GM12878 (cell line): Measurements from ENCODE around the gene TCF23. TPM values are rescaled to one million over a fixed set of nuclear protein-coding genes. Genes with fewer than 3 reads are reported as not detected.
A peak's percentile ranks its signal among the peaks of the same experiment; 100 is the strongest.

Source experiments
- ATAC-seq: fragments of 200-7000 bp; cut with Tn5 transposase; 3 replicates; pipeline ENCODE4 v1.9.1; 2020; ENCODE audit warnings: mild to moderate bottlenecking, moderate library complexity
- BruUV-seq: library from RNA; stranded (reverse); fragments of 400-500 nt; replicated peaks from 2 replicates; lab custom pipeline; 2021; lab: Mats Ljungman, UMichigan
- CTCF ChIA-PET: fragments of 300-600 bp; sonication (Branson Sonifier 250); formaldehyde crosslinking; extraction: SDS; loops from one replicate; lab custom pipeline; 2021; ENCODE audit warnings: inconsistent platforms; lab: Yijun Ruan, JAX
- POLR2A ChIA-PET: fragments of 350-600 bp; formaldehyde crosslinking; extraction: SDS; loops from one replicate; lab custom pipeline; 2021; ENCODE audit warnings: inconsistent platforms; lab: Charles Lee
- RAD21 ChIA-PET: fragments of 300-600 bp; sonication (Branson Sonifier 250); formaldehyde crosslinking; loops from one replicate; lab custom pipeline; 2023; ENCODE audit warnings: antibody characterized with exemption; ENCODE audit not compliant: unreplicated experiment; lab: Charles Lee
- SMC1A ChIA-PET: fragments of 300-600 bp; sonication (Branson Sonifier 250); formaldehyde crosslinking; loops from one replicate; lab custom pipeline; 2023; ENCODE audit not compliant: unreplicated experiment, uncharacterized antibody; lab: Charles Lee
- DNase-seq: peaks from one replicate; pipeline ENCODE4 v3.0.0-alpha.2; 2011; ENCODE audit warnings: low read depth, low spot score
- FAIRE-seq: peaks from 3 replicates; lab custom pipeline; 2011; peaks lifted over from hg19 to GRCh38; lab: Jason Lieb, UNC
- H2AFZ ChIP-seq: 2 replicates; pipeline ENCODE4 v1.6.0; 2011; ENCODE audit warnings: low read depth, low read length, control low read depth; ENCODE audit not compliant: control insufficient read depth
- H3K27ac ChIP-seq: 2 replicates; pipeline ENCODE4 v1.5.1; 2011; ENCODE audit warnings: control low read depth; ENCODE audit not compliant: control insufficient read depth, insufficient read depth
- H3K27me3 ChIP-seq, 2 experiments: replicated peaks in 1 of 2; 2 replicates each; pipeline versions ENCODE4 v1.6.0 to v1.6.1; 2011; ENCODE audit warnings: low read length in 1 of 2; ENCODE audit not compliant: control insufficient read depth in 2 of 2, insufficient read depth in 2 of 2
- H3K36me3 ChIP-seq, 2 experiments: 2 replicates each; pipeline ENCODE4 v1.5.1; 2011; ENCODE audit warnings: low read length in 1 of 2; ENCODE audit not compliant: control insufficient read depth in 2 of 2, insufficient read depth in 2 of 2
- H3K4me1 ChIP-seq: 2 replicates; pipeline ENCODE4 v1.6.1; 2011; ENCODE audit warnings: mild to moderate bottlenecking, low read length, moderate library complexity, mixed read lengths; ENCODE audit not compliant: control insufficient read depth, insufficient read depth
- H3K4me2 ChIP-seq: 2 replicates; pipeline ENCODE4 v1.6.0; 2011; ENCODE audit warnings: control low read depth; ENCODE audit not compliant: control insufficient read depth, insufficient read depth
- H3K4me3 ChIP-seq: fragments of 200-600 bp; sonication (generic); 2 replicates; pipeline ENCODE4 v1.5.1; 2016
- H3K79me2 ChIP-seq: 2 replicates; pipeline ENCODE4 v1.6.0; 2011; ENCODE audit warnings: low read length; ENCODE audit not compliant: control insufficient read depth, insufficient read depth
- H3K9ac ChIP-seq: 2 replicates; pipeline ENCODE4 v1.8.0; 2011; ENCODE audit warnings: low read length, control low read depth, mixed read lengths; ENCODE audit not compliant: control insufficient read depth, insufficient read depth
- H3K9me3 ChIP-seq: replicated peaks from 3 replicates; pipeline ENCODE4 v1.5.1; 2011; ENCODE audit warnings: mild to moderate bottlenecking, low read length; ENCODE audit not compliant: control insufficient read depth, insufficient read depth
- H4K20me1 ChIP-seq: 2 replicates; pipeline ENCODE4 v1.6.0; 2011; ENCODE audit not compliant: control insufficient read depth, insufficient read depth
- BRCA1 ChIP-seq: IDR thresholded peaks from 2 replicates; pipeline ENCODE4 v1.6.1; 2011; ENCODE audit warnings: low read depth, low read length, improper control_type of control experiment
- EED ChIP-seq: sonication (generic); IDR thresholded peaks from 2 replicates; pipeline ENCODE4 v1.6.1; 2016; ENCODE audit warnings: antibody characterized with exemption, low read depth
- NFYA ChIP-seq: IDR thresholded peaks from 2 replicates; pipeline ENCODE4 v1.6.1; 2011; ENCODE audit warnings: low read depth, mild to moderate bottlenecking, low read length, improper control_type of control experiment, borderline replicate concordance
- NKRF ChIP-seq: fragments of 450-650 bp; conservative IDR thresholded peaks from 2 replicates; pipeline ENCODE4 v1.6.1; 2017; ENCODE audit warnings: mild to moderate bottlenecking, moderate library complexity
- PML ChIP-seq: IDR thresholded peaks from 2 replicates; pipeline ENCODE4 v1.6.1; 2012; ENCODE audit warnings: low read length, inconsistent platforms
- POLR2A ChIP-seq: IDR thresholded peaks from 2 replicates; pipeline ENCODE4 v1.6.1; 2011; ENCODE audit warnings: low read depth, mild to moderate bottlenecking, low read length
- POU2F2 ChIP-seq: IDR thresholded peaks from 3 replicates; pipeline ENCODE4 v1.6.1; 2011; ENCODE audit warnings: low read depth, mild to moderate bottlenecking, low read length, borderline replicate concordance
- ZNF207 ChIP-seq: fragments of 450-650 bp; IDR thresholded peaks from 2 replicates; pipeline ENCODE4 v1.6.1; 2014; ENCODE audit warnings: antibody characterized with exemption, mild to moderate bottlenecking, borderline replicate concordance
- WGBS: methylation state at CpG from one replicate; pipeline ENCODE4 v1.1.6; 2016; ENCODE audit warnings: low lambda C conversion rate; ENCODE audit not compliant: insufficient replicate concordance, insufficient coverage; ENCODE audit errors: missing lambda C conversion rate; 5-methylcytosine and 5-hydroxymethylcytosine counted together
- in situ Hi-C: fragments of 300-500 bp; cut with MboI; formaldehyde crosslinking; loops from 9 replicates; pipeline ENCODE4 v1.14.3; 2018; ENCODE audit warnings: mixed read lengths
- intact Hi-C: fragments of 100-400 bp; cut with micrococcal nuclease; formaldehyde crosslinking; loops from one replicate; pipeline ENCODE4 v1.14.2; 2022; ENCODE audit not compliant: unreplicated experiment
- polyA plus RNA-seq, 11 experiments: library from polyadenylated mRNA; depleted of rRNA in 4 of 11; unstranded in 6 of 11; stranded (reverse) in 5 of 11; fragments of >200 nt; fragmentation: Nextera tagmentation in 4 of 11; fragmentation: Illumina TruSeq in 1 of 11; extraction: Ambion mirVana in 4 of 11; extraction: Trizol in 1 of 11; gene quantifications; 1 replicate in 1 of 11; 2 replicates in 10 of 11; pipeline versions ENCODE4 v1.2.1 to v1.2.3, GENCODE V29; 2011 to 2016; ENCODE audit warnings: inconsistent platforms in 2 of 11, missing spikeins in 2 of 11, low read depth in 1 of 11
- total RNA-seq, 4 experiments: library from RNA; depleted of rRNA in 3 of 4; stranded (reverse); fragments of >200 nt in 3 of 4; fragmentation: Illumina TruSeq in 1 of 4; extraction: Trizol in 1 of 4; gene quantifications; 2 replicates each; pipeline versions ENCODE4 v1.2.1 to v1.2.3, GENCODE V29; 2013 to 2021

TCF23 gene
- total and polyA plus RNA-seq, 10 of the 15 experiments (the other 5 are each of a cell fraction or from before 2014, with no cell fraction given) = not detected

GRCh38 chr2:27130396-27130795 is 18.4 kb upstream of the TCF23 start:
- DNase-seq = no peak
- Histone ChIP-seq H3K4me2 (no peak overlapping the region), H3K36me3 (peaks cover 10 to 17% of the 10 kb centered on the region in 2 experiments), H3K27ac (no peak overlapping the region), H3K9me3 (no peaks in the 10 kb centered on the region), H3K4me3 (no peak overlapping the region), H2AFZ (no peak overlapping the region), H3K79me2 (peaks cover 19% of the 10 kb centered on the region), H3K9ac (no peak overlapping the region), H4K20me1 (no peaks in the 10 kb centered on the region), H3K27me3 (no peaks in the 10 kb centered on the region), H3K4me1 (peaks cover 8% of the 10 kb centered on the region)
- in situ Hi-C loops (no loop called here), intact Hi-C loops (loop anchor here (5.0 kb wide), 1 partner anchor 52 kb away; no protein-coding TSS in a partner anchor)
- RAD21 ChIA-PET = no interaction called here
- CTCF ChIA-PET = no interaction called here
- SMC1A ChIA-PET = no interaction called here
- FAIRE-seq = no peak
- TF ChIP-seq EED = no peak
- TF ChIP-seq POLR2A = 0 out of 2 replicates have a peak, but pooled peaks have one; percentile 23
- POLR2A ChIA-PET = no interaction called here
- WGBS = 87% methylated on average over 10 of the region's 10 CpGs
- ATAC-seq = no peak
- no TSS peak for BruUV-seq

- H3K4me2 ChIP-seq = no peak overlapping the region
- no peak for FAIRE-seq
- ATAC-seq = no peak
- no TSS peak for BruUV-seq
- in situ Hi-C loops (no loop called here), intact Hi-C loops (loop anchor here (5.0 kb wide), 1 partner anchor 51 kb away; no protein-coding TSS in a partner anchor)
- no peak overlapping the region for H3K27ac ChIP-seq
- ChIA-PET RAD21 (no interaction called here), SMC1A (interaction anchor here (1.5 kb wide), 1 partner anchor 34 kb away, joined by 4 read pairs; no protein-coding TSS in a partner anchor), POLR2A (no interaction called here), CTCF (interaction anchor here (1.4 kb wide), 1 partner anchor 44 kb away, joined by 4 read pairs; no protein-coding TSS in a partner anchor)
- 89% methylated on average over 11 of the region's 11 CpGs for WGBS
- H3K79me2 ChIP-seq = peaks cover 19% of the 10 kb centered on the region
- DNase-seq = no peak
- peaks cover 8% of the 10 kb centered on the region for H3K4me1 ChIP-seq
- no peaks in the 10 kb centered on the region for H4K20me1 ChIP-seq
- no peak overlapping the region for H3K9ac ChIP-seq
- H2AFZ ChIP-seq = no peak overlapping the region
- TF ChIP-seq ZNF207 (no peak), PML (no peak), NFYA (no peak), NKRF (no peak), EED (no peak), POU2F2 (no peak), BRCA1 (no peak)
- no peaks in the 10 kb centered on the region for H3K9me3 ChIP-seq
- peaks cover 10 to 17% of the 10 kb centered on the region in 2 experiments for H3K36me3 ChIP-seq
- no peak overlapping the region for H3K4me3 ChIP-seq
- no peaks in the 10 kb centered on the region for H3K27me3 ChIP-seq
Observed at GRCh38 chr2:27131429-27131828, 17.4 kb upstream of the TCF23 start.
